Liver (tissue), 9 donors: Measurements from ENCODE around the gene HTATSF1. TPM values are rescaled to one million over a fixed set of nuclear protein-coding genes. Genes with fewer than 3 reads are reported as not detected.

Experiments used
- DNase-seq: peaks from one replicate; pipeline ENCODE4 v3.0.0-alpha.2; 2017; ENCODE audit warnings: low spot score
- H3K27ac ChIP-seq, 2 donors: one replicate each; pipeline ENCODE4 v1.7.0; 2013; ENCODE audit warnings: inconsistent platforms in 2 of 2, low read length in 2 of 2, control low read depth in 1 of 2, low read depth in 1 of 2, mild to moderate bottlenecking in 1 of 2
- H3K27me3 ChIP-seq, 4 donors: one replicate each; pipeline versions ENCODE4 v1.6.1 to v1.7.0; 2013; ENCODE audit warnings: low read length in 3 of 4, inconsistent platforms in 1 of 4, mild to moderate bottlenecking in 1 of 4, moderate library complexity in 1 of 4; ENCODE audit not compliant: control insufficient read depth in 4 of 4, insufficient read depth in 4 of 4
- H3K36me3 ChIP-seq, 4 donors: one replicate each; pipeline versions ENCODE4 v1.6.1 to v1.7.0; 2013; ENCODE audit warnings: low read length in 3 of 4, mild to moderate bottlenecking in 3 of 4, low read depth in 1 of 4, moderate library complexity in 1 of 4; ENCODE audit not compliant: control insufficient read depth in 4 of 4, insufficient read depth in 3 of 4
- H3K4me1 ChIP-seq, 4 donors: one replicate each; pipeline versions ENCODE4 v1.6.1 to v1.7.0; 2013; ENCODE audit warnings: low read length in 3 of 4, mild to moderate bottlenecking in 3 of 4, moderate library complexity in 1 of 4; ENCODE audit not compliant: control insufficient read depth in 4 of 4, insufficient read depth in 4 of 4
- H3K4me3 ChIP-seq, 3 donors: one replicate each; pipeline versions ENCODE4 v1.6.1 to v1.7.0; 2013; ENCODE audit warnings: low read length in 3 of 3, control low read depth in 1 of 3, low read depth in 1 of 3, mild to moderate bottlenecking in 1 of 3
- H3K9ac ChIP-seq, 2 donors: one replicate each; pipeline ENCODE4 v1.7.0; 2013; ENCODE audit warnings: low read length in 2 of 2, mild to moderate bottlenecking in 2 of 2, moderate library complexity in 2 of 2, control low read depth in 1 of 2, low read depth in 1 of 2
- H3K9me3 ChIP-seq, 4 donors: one replicate each; pipeline versions ENCODE4 v1.6.1 to v1.7.0; 2013; ENCODE audit warnings: low read length in 3 of 4; ENCODE audit not compliant: control insufficient read depth in 4 of 4
- EGR1 ChIP-seq, 2 donors: IDR thresholded peaks; 2 replicates each; pipeline ENCODE4 v1.6.1; 2016 to 2018; ENCODE audit warnings: antibody characterized with exemption in 2 of 2, low read depth in 2 of 2
- FOXA1 ChIP-seq: IDR thresholded peaks from 2 replicates; pipeline ENCODE4 v1.6.1; 2016; ENCODE audit warnings: antibody characterized with exemption
- FOXA2 ChIP-seq: IDR thresholded peaks from 2 replicates; pipeline ENCODE4 v1.6.1; 2016; ENCODE audit warnings: antibody characterized with exemption
- GABPA ChIP-seq, 2 donors: IDR thresholded peaks in 1 of 2; conservative IDR thresholded peaks in 1 of 2; 2 replicates each; pipeline ENCODE4 v1.6.1; 2016; ENCODE audit warnings: antibody characterized with exemption in 2 of 2, mild to moderate bottlenecking in 1 of 2, moderate library complexity in 1 of 2
- HNF4A ChIP-seq, 2 donors: conservative IDR thresholded peaks; 2 replicates each; pipeline ENCODE4 v1.6.1; 2016; ENCODE audit warnings: antibody characterized with exemption in 2 of 2, mild to moderate bottlenecking in 2 of 2
- HNF4G ChIP-seq: IDR thresholded peaks from 2 replicates; pipeline ENCODE4 v1.6.1; 2016; ENCODE audit warnings: antibody characterized with exemption
- JUND ChIP-seq, 2 donors: IDR thresholded peaks; 2 replicates each; pipeline ENCODE4 v1.6.1; 2016; ENCODE audit warnings: antibody characterized with exemption in 2 of 2
- NR2F2 ChIP-seq: IDR thresholded peaks from 2 replicates; pipeline ENCODE4 v1.6.1; 2016; ENCODE audit warnings: antibody characterized with exemption
- RAD21 ChIP-seq, 2 donors: IDR thresholded peaks; 2 replicates each; pipeline ENCODE4 v1.6.1; 2016; ENCODE audit warnings: antibody characterized with exemption in 2 of 2, mild to moderate bottlenecking in 2 of 2
- RXRA ChIP-seq, 2 donors: IDR thresholded peaks; 2 replicates each; pipeline ENCODE4 v1.6.1; 2017 to 2018; ENCODE audit warnings: antibody characterized with exemption in 2 of 2, mild to moderate bottlenecking in 1 of 2
- SP1 ChIP-seq: IDR thresholded peaks from 2 replicates; pipeline ENCODE4 v1.6.1; 2018; ENCODE audit warnings: antibody characterized with exemption, mild to moderate bottlenecking
- TAF1 ChIP-seq: conservative IDR thresholded peaks from 2 replicates; pipeline ENCODE4 v1.6.1; 2016; ENCODE audit warnings: antibody characterized with exemption, mild to moderate bottlenecking
- WGBS: extraction: QIAGEN DNeasy Blood & Tissue Kit; methylation state at CpG from one replicate; pipeline ENCODE4 v1.1.7; 2013; 5-methylcytosine and 5-hydroxymethylcytosine counted together
- polyA plus RNA-seq, 2 donors: library from polyadenylated mRNA; stranded (reverse) in 1 of 2; unstranded in 1 of 2; fragments of 200-250 nt in 1 of 2; fragments of >200 nt in 1 of 2; fragmentation: Nextera tagmentation in 1 of 2; extraction: Ambion mirVana in 1 of 2; gene quantifications; one replicate each; pipeline versions ENCODE4 v1.2.1 to v1.2.3, GENCODE V29; 2013 to 2015
- total RNA-seq, 2 donors: library from RNA; depleted of rRNA; stranded (reverse); fragments of >200 nt; gene quantifications; one replicate each; pipeline ENCODE4 v1.2.3, GENCODE V29; 2014
- TF ChIP-seq, protein P1 (sequence below): IDR thresholded peaks from 2 replicates; pipeline ENCODE4 v1.6.1; 2016; ENCODE audit warnings: antibody characterized with exemption
- TF ChIP-seq, protein P2 (sequence below): IDR thresholded peaks from 2 replicates; pipeline ENCODE4 v1.6.1; 2016; ENCODE audit warnings: antibody characterized with exemption, mild to moderate bottlenecking
- TF ChIP-seq, protein P3 (sequence below): fragments of 150-350 bp; IDR thresholded peaks from 2 replicates; pipeline ENCODE4 v1.5.1; 2017; ENCODE audit warnings: improper control_type of control experiment, low read depth, low read length; ENCODE audit not compliant: missing input control
- donor health status: healthy.
- donor health status: healthy.
- donor health status: healthy.
- donor health status: healthy.
- donor health status: healthy.

The HTATSF1 gene
- total and polyA plus RNA-seq, 4 donors = 12.5 to 35.7 (median 14.1) TPM

DNA sequence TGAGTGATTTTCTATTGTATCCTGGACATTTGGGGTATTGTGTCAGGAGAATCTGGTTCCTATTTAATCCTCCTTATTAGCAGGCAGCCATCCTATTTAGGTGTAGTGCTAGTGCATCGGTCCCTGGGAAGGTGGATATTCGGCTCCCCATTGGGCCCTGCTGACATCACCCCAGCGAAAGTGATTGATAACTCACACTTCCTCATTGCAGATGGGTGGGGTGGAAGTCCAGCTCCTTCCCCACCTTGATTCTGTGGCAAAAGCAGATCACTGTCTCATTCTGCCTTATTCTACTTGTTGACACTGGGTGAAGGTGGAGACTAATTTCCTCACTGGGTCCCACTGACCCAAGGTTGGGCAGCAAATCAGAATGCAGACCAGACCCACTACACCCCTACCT lies 32.8 kb upstream of the HTATSF1 start:
- no peak overlapping the region for H3K27ac ChIP-seq
- H3K4me1 ChIP-seq = no peaks in the 10 kb centered on the region
- H3K27me3 ChIP-seq = peaks cover 0 to 2% (median 0%) of the 10 kb centered on the region in 4 donors
- H3K36me3 ChIP-seq = no peaks in the 10 kb centered on the region
- H3K4me3 ChIP-seq = no peak overlapping the region
- DNase-seq = no peak
- no peak overlapping the region for H3K9ac ChIP-seq
- no peak for TF ChIP-seq HNF4A (conservative IDR thresholded peaks at IDR 0.05)
- no peak for TF ChIP-seq JUND (IDR thresholded peaks at IDR 0.05)
- TF ChIP-seq, protein P1, sequence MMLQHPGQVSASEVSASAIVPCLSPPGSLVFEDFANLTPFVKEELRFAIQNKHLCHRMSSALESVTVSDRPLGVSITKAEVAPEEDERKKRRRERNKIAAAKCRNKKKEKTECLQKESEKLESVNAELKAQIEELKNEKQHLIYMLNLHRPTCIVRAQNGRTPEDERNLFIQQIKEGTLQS = no peak
- TF ChIP-seq FOXA1 = no peak
- TF ChIP-seq RXRA (IDR thresholded peaks at IDR 0.05) = no peak
- no peak for TF ChIP-seq RAD21 (IDR thresholded peaks at IDR 0.05)
- 68% methylated on average over 3 of the region's 3 CpGs for WGBS
- no peaks in the 10 kb centered on the region for H3K9me3 ChIP-seq

DNA sequence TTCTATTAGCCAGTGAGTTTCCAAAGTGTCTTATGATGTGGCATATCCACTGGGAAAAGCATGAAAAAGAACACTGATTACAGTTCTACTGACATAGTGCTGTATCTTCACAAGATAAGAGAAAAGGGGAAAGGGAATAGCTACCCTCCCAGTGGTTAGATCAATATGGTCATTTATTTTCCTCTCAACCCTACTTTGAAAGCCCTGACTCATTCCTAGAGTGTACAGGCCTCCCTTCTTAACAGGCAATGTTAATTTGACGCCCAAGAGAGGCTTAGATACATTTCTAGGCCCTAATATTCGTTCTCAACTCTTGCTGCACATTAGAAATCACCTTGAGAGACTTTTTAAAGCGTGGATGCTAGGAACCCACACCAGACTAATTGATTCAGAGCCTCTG lies 30.1 kb upstream of the HTATSF1 start:
- TF ChIP-seq EGR1 (IDR thresholded peaks at IDR 0.05; ENCODE audit: low read depth in 2 of 2) (no peak), TAF1 (no peak), GABPA (IDR thresholded peaks at IDR 0.05 in 1 of 2, conservative IDR thresholded peaks at IDR 0.05 in 1 of 2) (no peak), RXRA (IDR thresholded peaks at IDR 0.05) (no peak), FOXA1 (no peak), NR2F2 (no peak), SP1 (no peak), HNF4G (no peak), RAD21 (IDR thresholded peaks at IDR 0.05) (no peak), FOXA2 (no peak)
- TF ChIP-seq, protein P2, sequence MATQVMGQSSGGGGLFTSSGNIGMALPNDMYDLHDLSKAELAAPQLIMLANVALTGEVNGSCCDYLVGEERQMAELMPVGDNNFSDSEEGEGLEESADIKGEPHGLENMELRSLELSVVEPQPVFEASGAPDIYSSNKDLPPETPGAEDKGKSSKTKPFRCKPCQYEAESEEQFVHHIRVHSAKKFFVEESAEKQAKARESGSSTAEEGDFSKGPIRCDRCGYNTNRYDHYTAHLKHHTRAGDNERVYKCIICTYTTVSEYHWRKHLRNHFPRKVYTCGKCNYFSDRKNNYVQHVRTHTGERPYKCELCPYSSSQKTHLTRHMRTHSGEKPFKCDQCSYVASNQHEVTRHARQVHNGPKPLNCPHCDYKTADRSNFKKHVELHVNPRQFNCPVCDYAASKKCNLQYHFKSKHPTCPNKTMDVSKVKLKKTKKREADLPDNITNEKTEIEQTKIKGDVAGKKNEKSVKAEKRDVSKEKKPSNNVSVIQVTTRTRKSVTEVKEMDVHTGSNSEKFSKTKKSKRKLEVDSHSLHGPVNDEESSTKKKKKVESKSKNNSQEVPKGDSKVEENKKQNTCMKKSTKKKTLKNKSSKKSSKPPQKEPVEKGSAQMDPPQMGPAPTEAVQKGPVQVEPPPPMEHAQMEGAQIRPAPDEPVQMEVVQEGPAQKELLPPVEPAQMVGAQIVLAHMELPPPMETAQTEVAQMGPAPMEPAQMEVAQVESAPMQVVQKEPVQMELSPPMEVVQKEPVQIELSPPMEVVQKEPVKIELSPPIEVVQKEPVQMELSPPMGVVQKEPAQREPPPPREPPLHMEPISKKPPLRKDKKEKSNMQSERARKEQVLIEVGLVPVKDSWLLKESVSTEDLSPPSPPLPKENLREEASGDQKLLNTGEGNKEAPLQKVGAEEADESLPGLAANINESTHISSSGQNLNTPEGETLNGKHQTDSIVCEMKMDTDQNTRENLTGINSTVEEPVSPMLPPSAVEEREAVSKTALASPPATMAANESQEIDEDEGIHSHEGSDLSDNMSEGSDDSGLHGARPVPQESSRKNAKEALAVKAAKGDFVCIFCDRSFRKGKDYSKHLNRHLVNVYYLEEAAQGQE = no peak
- TF ChIP-seq, protein P1 = no peak
- TF ChIP-seq, protein P3, sequence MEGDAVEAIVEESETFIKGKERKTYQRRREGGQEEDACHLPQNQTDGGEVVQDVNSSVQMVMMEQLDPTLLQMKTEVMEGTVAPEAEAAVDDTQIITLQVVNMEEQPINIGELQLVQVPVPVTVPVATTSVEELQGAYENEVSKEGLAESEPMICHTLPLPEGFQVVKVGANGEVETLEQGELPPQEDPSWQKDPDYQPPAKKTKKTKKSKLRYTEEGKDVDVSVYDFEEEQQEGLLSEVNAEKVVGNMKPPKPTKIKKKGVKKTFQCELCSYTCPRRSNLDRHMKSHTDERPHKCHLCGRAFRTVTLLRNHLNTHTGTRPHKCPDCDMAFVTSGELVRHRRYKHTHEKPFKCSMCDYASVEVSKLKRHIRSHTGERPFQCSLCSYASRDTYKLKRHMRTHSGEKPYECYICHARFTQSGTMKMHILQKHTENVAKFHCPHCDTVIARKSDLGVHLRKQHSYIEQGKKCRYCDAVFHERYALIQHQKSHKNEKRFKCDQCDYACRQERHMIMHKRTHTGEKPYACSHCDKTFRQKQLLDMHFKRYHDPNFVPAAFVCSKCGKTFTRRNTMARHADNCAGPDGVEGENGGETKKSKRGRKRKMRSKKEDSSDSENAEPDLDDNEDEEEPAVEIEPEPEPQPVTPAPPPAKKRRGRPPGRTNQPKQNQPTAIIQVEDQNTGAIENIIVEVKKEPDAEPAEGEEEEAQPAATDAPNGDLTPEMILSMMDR = no peak
- Histone ChIP-seq H3K36me3 (no peaks in the 10 kb centered on the region), H3K4me1 (no peaks in the 10 kb centered on the region), H3K27me3 (peaks cover 0 to 4% (median 0%) of the 10 kb centered on the region in 4 donors), H3K9ac (no peak overlapping the region), H3K27ac (no peak overlapping the region), H3K9me3 (no peaks in the 10 kb centered on the region), H3K4me3 (no peak overlapping the region)
- 82% methylated on average over 3 of the region's 3 CpGs for WGBS
- no peak for DNase-seq
